Naive B cell (primary cell): Measurements from ENCODE around the gene RCBTB2. TPM values are rescaled to one million over a fixed set of nuclear protein-coding genes. Genes with fewer than 3 reads are reported as not detected.

Experiments
- polyA plus RNA-seq, 6 donors: library from polyadenylated mRNA; unstranded; fragments of 300-500 nt; fragmentation: Illumina TruSeq; gene quantifications; one replicate each; pipeline ENCODE4 v1.2.3, GENCODE V29; 2021; ENCODE audit warnings: low read depth in 6 of 6

RCBTB2 gene
- polyA plus RNA-seq, 6 donors from 2014 or later = 2.0 to 4.2 (median 2.1) TPM; not detected in 1

Other genes with a start within 250 kb of the RCBTB2 start
- gene RB1, start 229.3 kb downstream of the RCBTB2 start, polyA plus RNA-seq = 10 to 100 TPM; 68.0 to 99.7 (median 80.5) TPM
- 1 to 10 TPM; 1.2 to 4.6 (median 2.7) TPM for gene LPAR6, start 120.0 kb downstream of the RCBTB2 start, polyA plus RNA-seq
- under 1 TPM in 2 of 6 donors, not detected in 4; 0.23 to 0.25 TPM for gene CYSLTR2, start 120.8 kb upstream of the RCBTB2 start, polyA plus RNA-seq